SK-N-SH treated with all-trans-retinoic acid at 6 μM for 48 hours (cell line): ENCODE data around the gene LIMK1.

Experiments
- ATAC-seq: fragments of 200-7000 bp; cut with Tn5 transposase; 3 replicates; pipeline ENCODE4 v1.9.1; 2020; ENCODE audit warnings: mild to moderate bottlenecking, moderate library complexity
- ARNTL ChIP-seq: fragments of 450-650 bp; formaldehyde crosslinking; IDR thresholded peaks from 2 replicates; pipeline ENCODE4 v1.5.0; 2020; ENCODE audit warnings: low read depth, mild to moderate bottlenecking, moderate library complexity, borderline replicate concordance
- CSDC2 ChIP-seq: fragments of 250-450 bp; sonication (Bioruptor Pico); IDR thresholded peaks from 2 replicates; pipeline ENCODE4 v1.5.0; 2020; ENCODE audit warnings: mild to moderate bottlenecking, moderate library complexity
- ESRRG ChIP-seq: fragments of 250-450 bp; sonication (Bioruptor Pico); IDR thresholded peaks from 2 replicates; pipeline ENCODE4 v1.6.1; 2021; ENCODE audit warnings: mild to moderate bottlenecking
- GLIS3 ChIP-seq: fragments of 250-450 bp; sonication (Bioruptor Pico); IDR thresholded peaks from 2 replicates; pipeline ENCODE4 v1.5.0; 2020; ENCODE audit warnings: mild to moderate bottlenecking, moderate library complexity
- ISL1 ChIP-seq: fragments of 250-450 bp; sonication (Bioruptor Pico); IDR thresholded peaks from 2 replicates; pipeline ENCODE4 v2.1.2; 2022; ENCODE audit warnings: mild to moderate bottlenecking, moderate library complexity
- OSR1 ChIP-seq: fragments of 250-450 bp; sonication (Bioruptor Pico); IDR thresholded peaks from 2 replicates; pipeline ENCODE4 v1.8.0; 2022; ENCODE audit warnings: moderate library complexity, mild to moderate bottlenecking, inconsistent platforms
- PPARA ChIP-seq: fragments of 250-450 bp; sonication (Bioruptor Pico); IDR thresholded peaks from 2 replicates; pipeline ENCODE4 v1.5.0; 2020; ENCODE audit warnings: mild to moderate bottlenecking, borderline replicate concordance
- RARB ChIP-seq: fragments of 250-450 bp; sonication (Bioruptor Pico); IDR thresholded peaks from 2 replicates; pipeline ENCODE4 v1.8.0; 2021; ENCODE audit warnings: mild to moderate bottlenecking, moderate library complexity
- SNAI2 ChIP-seq: fragments of 250-450 bp; sonication (Bioruptor Pico); IDR thresholded peaks from 2 replicates; pipeline ENCODE4 v1.5.0; 2020; ENCODE audit warnings: mild to moderate bottlenecking, moderate library complexity
- TCF4 ChIP-seq: fragments of 250-450 bp; sonication (Bioruptor Pico); IDR thresholded peaks from 2 replicates; pipeline ENCODE4 v1.8.0; 2021; ENCODE audit warnings: mild to moderate bottlenecking, moderate library complexity, borderline replicate concordance
- TOX ChIP-seq: fragments of 250-450 bp; sonication (Bioruptor Pico); IDR thresholded peaks from 2 replicates; pipeline ENCODE4 v1.8.0; 2021; ENCODE audit warnings: mild to moderate bottlenecking, moderate library complexity, borderline replicate concordance
- ZC3H10 ChIP-seq: fragments of 250-450 bp; sonication (Bioruptor Pico); IDR thresholded peaks from 2 replicates; pipeline ENCODE4 v1.5.1; 2021; ENCODE audit warnings: mild to moderate bottlenecking, moderate library complexity
- ZFP3 ChIP-seq: fragments of 250-450 bp; sonication (Bioruptor Pico); IDR thresholded peaks from 2 replicates; pipeline ENCODE4 v1.5.0; 2020; ENCODE audit warnings: mild to moderate bottlenecking, moderate library complexity
- ZNF565 ChIP-seq: fragments of 450-650 bp; formaldehyde crosslinking; conservative IDR thresholded peaks from 2 replicates; pipeline ENCODE4 v1.5.0; 2020; ENCODE audit warnings: low read depth, mild to moderate bottlenecking, moderate library complexity
- ZNF70 ChIP-seq: fragments of 450-650 bp; formaldehyde crosslinking; IDR thresholded peaks from 2 replicates; pipeline ENCODE4 v1.5.0; 2020; ENCODE audit warnings: mild to moderate bottlenecking, moderate library complexity
- ZNF8 ChIP-seq: fragments of 450-650 bp; formaldehyde crosslinking; IDR thresholded peaks from 2 replicates; pipeline ENCODE4 v1.5.0; 2020; ENCODE audit warnings: mild to moderate bottlenecking, moderate library complexity
- TF ChIP-seq, protein P1 (sequence below): fragments of 250-450 bp; sonication (Bioruptor Pico); IDR thresholded peaks from 2 replicates; pipeline ENCODE4 v1.5.1; 2020; ENCODE audit warnings: low read depth, mild to moderate bottlenecking, moderate library complexity
- TF ChIP-seq, protein P2 (sequence below): fragments of 250-450 bp; sonication (Bioruptor Pico); IDR thresholded peaks from 2 replicates; pipeline ENCODE4 v1.5.0; 2020; ENCODE audit warnings: mild to moderate bottlenecking, moderate library complexity
- TF ChIP-seq, protein P3 (sequence below): fragments of 250-450 bp; sonication (Bioruptor Pico); IDR thresholded peaks from 2 replicates; pipeline ENCODE4 v1.5.1; 2021; ENCODE audit warnings: mild to moderate bottlenecking, moderate library complexity
- TF ChIP-seq, protein P4 (sequence below): fragments of 250-450 bp; sonication (Bioruptor Pico); IDR thresholded peaks from 2 replicates; pipeline ENCODE4 v1.8.0; 2021; ENCODE audit warnings: low read depth, mild to moderate bottlenecking, moderate library complexity, borderline replicate concordance

The LIMK1 gene

DNA sequence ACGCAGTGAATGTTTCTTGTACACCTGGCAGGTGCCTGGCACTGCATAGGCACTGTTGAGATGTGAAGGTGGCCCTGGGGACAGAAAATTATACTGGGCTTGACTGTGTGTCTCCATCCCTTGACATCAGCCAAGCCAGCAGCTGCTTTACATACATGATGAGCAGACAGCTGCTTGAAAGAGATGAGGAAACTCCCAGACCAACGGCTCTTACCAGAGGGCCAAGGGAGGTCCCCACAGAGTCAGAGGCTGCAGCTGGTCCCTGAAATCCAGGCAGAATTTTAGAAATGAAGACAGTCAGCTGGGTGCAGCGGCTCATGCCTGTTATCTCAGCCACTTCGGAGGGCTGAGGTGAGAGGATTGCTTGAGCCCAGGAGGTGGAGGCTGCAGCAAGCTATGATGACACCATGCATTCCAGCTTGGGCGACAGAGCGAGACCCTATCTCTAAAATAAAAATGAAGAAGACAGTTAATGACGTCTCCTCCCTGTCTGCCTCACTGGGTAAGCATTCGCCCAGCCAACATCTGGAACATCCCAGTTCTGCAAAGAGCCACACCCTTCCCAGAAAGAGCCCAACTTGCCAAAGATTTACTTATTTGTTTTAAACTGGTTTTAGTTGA is 17.6 kb downstream of the LIMK1 start:
- TF ChIP-seq, protein P1, sequence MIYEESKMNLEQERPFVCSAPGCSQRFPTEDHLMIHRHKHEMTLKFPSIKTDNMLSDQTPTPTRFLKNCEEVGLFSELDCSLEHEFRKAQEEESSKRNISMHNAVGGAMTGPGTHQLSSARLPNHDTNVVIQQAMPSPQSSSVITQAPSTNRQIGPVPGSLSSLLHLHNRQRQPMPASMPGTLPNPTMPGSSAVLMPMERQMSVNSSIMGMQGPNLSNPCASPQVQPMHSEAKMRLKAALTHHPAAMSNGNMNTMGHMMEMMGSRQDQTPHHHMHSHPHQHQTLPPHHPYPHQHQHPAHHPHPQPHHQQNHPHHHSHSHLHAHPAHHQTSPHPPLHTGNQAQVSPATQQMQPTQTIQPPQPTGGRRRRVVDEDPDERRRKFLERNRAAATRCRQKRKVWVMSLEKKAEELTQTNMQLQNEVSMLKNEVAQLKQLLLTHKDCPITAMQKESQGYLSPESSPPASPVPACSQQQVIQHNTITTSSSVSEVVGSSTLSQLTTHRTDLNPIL (CRISPR knock-in tag), result no peak
- TF ChIP-seq ZC3H10 (CRISPR knock-in tag), result no peak
- no peak for TF ChIP-seq OSR1 (CRISPR knock-in tag)
- TF ChIP-seq RARB (CRISPR knock-in tag), result no peak
- TF ChIP-seq ESRRG (CRISPR knock-in tag), result no peak
- TF ChIP-seq ZNF565, result no peak
- no peak for TF ChIP-seq TCF4
- TF ChIP-seq ARNTL (CRISPR knock-in tag), result no peak
- no peak for TF ChIP-seq ZNF70 (CRISPR knock-in tag)
- TF ChIP-seq, protein P2, sequence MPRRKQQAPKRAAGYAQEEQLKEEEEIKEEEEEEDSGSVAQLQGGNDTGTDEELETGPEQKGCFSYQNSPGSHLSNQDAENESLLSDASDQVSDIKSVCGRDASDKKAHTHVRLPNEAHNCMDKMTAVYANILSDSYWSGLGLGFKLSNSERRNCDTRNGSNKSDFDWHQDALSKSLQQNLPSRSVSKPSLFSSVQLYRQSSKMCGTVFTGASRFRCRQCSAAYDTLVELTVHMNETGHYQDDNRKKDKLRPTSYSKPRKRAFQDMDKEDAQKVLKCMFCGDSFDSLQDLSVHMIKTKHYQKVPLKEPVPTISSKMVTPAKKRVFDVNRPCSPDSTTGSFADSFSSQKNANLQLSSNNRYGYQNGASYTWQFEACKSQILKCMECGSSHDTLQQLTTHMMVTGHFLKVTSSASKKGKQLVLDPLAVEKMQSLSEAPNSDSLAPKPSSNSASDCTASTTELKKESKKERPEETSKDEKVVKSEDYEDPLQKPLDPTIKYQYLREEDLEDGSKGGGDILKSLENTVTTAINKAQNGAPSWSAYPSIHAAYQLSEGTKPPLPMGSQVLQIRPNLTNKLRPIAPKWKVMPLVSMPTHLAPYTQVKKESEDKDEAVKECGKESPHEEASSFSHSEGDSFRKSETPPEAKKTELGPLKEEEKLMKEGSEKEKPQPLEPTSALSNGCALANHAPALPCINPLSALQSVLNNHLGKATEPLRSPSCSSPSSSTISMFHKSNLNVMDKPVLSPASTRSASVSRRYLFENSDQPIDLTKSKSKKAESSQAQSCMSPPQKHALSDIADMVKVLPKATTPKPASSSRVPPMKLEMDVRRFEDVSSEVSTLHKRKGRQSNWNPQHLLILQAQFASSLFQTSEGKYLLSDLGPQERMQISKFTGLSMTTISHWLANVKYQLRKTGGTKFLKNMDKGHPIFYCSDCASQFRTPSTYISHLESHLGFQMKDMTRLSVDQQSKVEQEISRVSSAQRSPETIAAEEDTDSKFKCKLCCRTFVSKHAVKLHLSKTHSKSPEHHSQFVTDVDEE (CRISPR knock-in tag), result no peak
- no peak for TF ChIP-seq GLIS3 (CRISPR knock-in tag)
- TF ChIP-seq TOX (CRISPR knock-in tag), result no peak
- TF ChIP-seq ZFP3 (CRISPR knock-in tag), result no peak
- no peak for TF ChIP-seq ISL1
- no peak for TF ChIP-seq ZNF8 (CRISPR knock-in tag)
- no peak for TF ChIP-seq PPARA (CRISPR knock-in tag)
- no peak for TF ChIP-seq SNAI2 (CRISPR knock-in tag)
- TF ChIP-seq, protein P3, sequence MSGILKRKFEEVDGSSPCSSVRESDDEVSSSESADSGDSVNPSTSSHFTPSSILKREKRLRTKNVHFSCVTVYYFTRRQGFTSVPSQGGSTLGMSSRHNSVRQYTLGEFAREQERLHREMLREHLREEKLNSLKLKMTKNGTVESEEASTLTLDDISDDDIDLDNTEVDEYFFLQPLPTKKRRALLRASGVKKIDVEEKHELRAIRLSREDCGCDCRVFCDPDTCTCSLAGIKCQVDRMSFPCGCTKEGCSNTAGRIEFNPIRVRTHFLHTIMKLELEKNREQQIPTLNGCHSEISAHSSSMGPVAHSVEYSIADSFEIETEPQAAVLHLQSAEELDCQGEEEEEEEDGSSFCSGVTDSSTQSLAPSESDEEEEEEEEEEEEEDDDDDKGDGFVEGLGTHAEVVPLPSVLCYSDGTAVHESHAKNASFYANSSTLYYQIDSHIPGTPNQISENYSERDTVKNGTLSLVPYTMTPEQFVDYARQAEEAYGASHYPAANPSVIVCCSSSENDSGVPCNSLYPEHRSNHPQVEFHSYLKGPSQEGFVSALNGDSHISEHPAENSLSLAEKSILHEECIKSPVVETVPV, result no peak
- no peak for TF ChIP-seq CSDC2 (CRISPR knock-in tag)
- TF ChIP-seq, protein P4, sequence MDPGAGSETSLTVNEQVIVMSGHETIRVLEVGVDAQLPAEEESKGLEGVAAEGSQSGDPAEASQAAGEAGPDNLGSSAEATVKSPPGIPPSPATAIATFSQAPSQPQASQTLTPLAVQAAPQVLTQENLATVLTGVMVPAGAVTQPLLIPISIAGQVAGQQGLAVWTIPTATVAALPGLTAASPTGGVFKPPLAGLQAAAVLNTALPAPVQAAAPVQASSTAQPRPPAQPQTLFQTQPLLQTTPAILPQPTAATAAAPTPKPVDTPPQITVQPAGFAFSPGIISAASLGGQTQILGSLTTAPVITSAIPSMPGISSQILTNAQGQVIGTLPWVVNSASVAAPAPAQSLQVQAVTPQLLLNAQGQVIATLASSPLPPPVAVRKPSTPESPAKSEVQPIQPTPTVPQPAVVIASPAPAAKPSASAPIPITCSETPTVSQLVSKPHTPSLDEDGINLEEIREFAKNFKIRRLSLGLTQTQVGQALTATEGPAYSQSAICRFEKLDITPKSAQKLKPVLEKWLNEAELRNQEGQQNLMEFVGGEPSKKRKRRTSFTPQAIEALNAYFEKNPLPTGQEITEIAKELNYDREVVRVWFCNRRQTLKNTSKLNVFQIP (CRISPR knock-in tag), result no peak
- no peak for ATAC-seq

DNA sequence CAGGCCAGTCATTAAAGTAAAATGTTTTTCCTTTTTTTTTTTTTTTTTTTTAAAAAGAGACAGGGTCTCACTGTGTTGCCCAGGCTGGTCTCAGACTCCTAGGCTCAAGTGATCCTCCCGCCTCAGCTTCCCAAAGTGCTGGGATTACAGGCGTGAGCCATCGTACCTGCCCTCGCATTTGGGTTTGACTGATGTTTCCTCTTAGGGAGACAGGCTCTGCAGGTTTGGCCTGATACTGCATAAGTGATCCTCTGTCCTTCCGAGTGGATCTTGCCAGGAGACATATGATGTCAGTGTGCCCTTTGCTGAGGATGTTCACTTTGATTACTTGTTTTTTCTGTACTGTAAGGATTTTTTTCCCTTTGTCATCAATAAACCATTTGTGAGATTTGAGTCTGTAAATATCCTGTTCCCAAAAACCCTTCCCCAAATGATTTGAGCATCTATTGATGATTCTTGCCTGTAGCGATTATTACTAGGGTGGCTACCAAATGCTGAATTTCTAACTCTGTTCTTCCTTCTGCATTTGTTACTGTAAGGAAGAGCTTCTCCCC is 19.7 kb downstream of the LIMK1 start:
- ATAC-seq, result no peak
- TF ChIP-seq, protein P4 (CRISPR knock-in tag), result no peak
- TF ChIP-seq GLIS3 (CRISPR knock-in tag) (no peak), ZNF565 (no peak), ZNF70 (CRISPR knock-in tag) (no peak), ISL1 (no peak), ZFP3 (CRISPR knock-in tag) (no peak), ZNF8 (CRISPR knock-in tag) (no peak)
- TF ChIP-seq, protein P1 (CRISPR knock-in tag), result no peak
- TF ChIP-seq, protein P3, result no peak
